Erythroblast (primary cell): Measurements from ENCODE around the gene DCAF15.

Source experiments
- DNase-seq, 2 experiments: peaks; one replicate each; lab custom pipeline; 2025; lab: John Stamatoyannopoulos, UW
- GATA1 ChIP-seq: IDR thresholded peaks from 2 replicates; pipeline ENCODE4 v1.6.1; 2011; ENCODE audit warnings: low read depth, mild to moderate bottlenecking, control low read depth, low read length, moderate library complexity
- POLR2A ChIP-seq: IDR thresholded peaks from 2 replicates; pipeline ENCODE4 v1.6.1; 2011; ENCODE audit warnings: mild to moderate bottlenecking, low read length

The DCAF15 gene

GRCh38 chr19:14006085-14006765 is 53.9 kb downstream of the DCAF15 start, which contains the start of gene RFX1:
Gene RFX1 (minus strand): TSS chr19:14006320. CDS start chr19:13993843, 12,477 bp downstream.
- no peak for TF ChIP-seq POLR2A
- no peak for TF ChIP-seq GATA1
- DNase-seq = peak; percentile 100

GRCh38 chr19:14006766-14007562 is 54.7 kb downstream of the DCAF15 start:
- peak; percentile 96 to 97 for DNase-seq
- TF ChIP-seq POLR2A (peak; percentile 83), GATA1 (peak; percentile 71)
